NCI-H2227 treated with DMSO at 0.1 percent for 48 hours (cell line): ENCODE results near the gene FRMD7.
"Not testable (repeated sequence)": the region's sequence is repeated elsewhere in the genome, so short reads cannot be mapped to it uniquely, and the experiment has no call there.

Experiments
- DNase-seq: peaks from one replicate; lab custom pipeline; 2025; lab: John Stamatoyannopoulos, UW

Gene FRMD7

GRCh38 chrX:132127743-132128142 lies at the start of gene FRMD7:
TSS of gene FRMD7 (minus strand) at chrX:132128020. CDS start at chrX:132127844, 176 bp downstream.
- no peak for DNase-seq

- no peak for DNase-seq
Observed at GRCh38 chrX:132173647-132174046, 45.8 kb upstream of the FRMD7 start.

- no peak for DNase-seq
Observed at GRCh38 chrX:132171881-132172280, 44.1 kb upstream of the FRMD7 start.

GRCh38 chrX:132171478-132171877 lies 43.7 kb upstream of the FRMD7 start:
- DNase-seq = no peak

- no peak for DNase-seq
Observed at GRCh38 chrX:132169554-132169953, 41.7 kb upstream of the FRMD7 start.

GRCh38 chrX:132165651-132166050 lies 37.8 kb upstream of the FRMD7 start:
- no peak for DNase-seq

- DNase-seq = no peak
Observed at GRCh38 chrX:132165005-132165404, 37.2 kb upstream of the FRMD7 start.

GRCh38 chrX:132163094-132163493 lies 35.3 kb upstream of the FRMD7 start:
- not testable (repeated sequence) for DNase-seq

GRCh38 chrX:132153166-132153565 lies 25.3 kb upstream of the FRMD7 start:
- DNase-seq = no peak

- no peak for DNase-seq
Observed at GRCh38 chrX:132146456-132146855, 18.6 kb upstream of the FRMD7 start.

GRCh38 chrX:132144061-132144460 lies 16.2 kb upstream of the FRMD7 start:
- no peak for DNase-seq

- no peak for DNase-seq
Observed at GRCh38 chrX:132125906-132126305, 1.9 kb downstream of the FRMD7 start.

GRCh38 chrX:132120913-132121312 lies 6.9 kb downstream of the FRMD7 start:
- DNase-seq = no peak

GRCh38 chrX:132119821-132120515 lies 7.9 kb downstream of the FRMD7 start:
- no peak for DNase-seq

GRCh38 chrX:132119283-132119682 lies 8.5 kb downstream of the FRMD7 start:
- no peak for DNase-seq

GRCh38 chrX:132118358-132118757 lies 9.5 kb downstream of the FRMD7 start:
- no peak for DNase-seq

- no peak for DNase-seq
Observed at GRCh38 chrX:132115792-132116191, 12.0 kb downstream of the FRMD7 start.

- no peak for DNase-seq
Observed at GRCh38 chrX:132114607-132115006, 13.2 kb downstream of the FRMD7 start.

- DNase-seq = no peak
Observed at GRCh38 chrX:132107291-132107690, 20.5 kb downstream of the FRMD7 start.

- DNase-seq = peak; percentile 36
Observed at GRCh38 chrX:132101799-132102198, 26.0 kb downstream of the FRMD7 start.

- no peak for DNase-seq
Observed at GRCh38 chrX:132101206-132101605, 26.6 kb downstream of the FRMD7 start.

- not testable (repeated sequence) for DNase-seq
Observed at GRCh38 chrX:132098704-132099103, 29.1 kb downstream of the FRMD7 start.

- DNase-seq = no peak
Observed at GRCh38 chrX:132094164-132094563, 33.7 kb downstream of the FRMD7 start.

GRCh38 chrX:132093239-132093860 lies 34.5 kb downstream of the FRMD7 start:
- DNase-seq = no peak
